CD4-positive, alpha-beta memory T cell (primary cell): Measurements from ENCODE around the gene CLTC. TPM values are rescaled to one million over a fixed set of nuclear protein-coding genes. Genes with fewer than 3 reads are reported as not detected.

Experiments
- CTCF ChIA-PET: fragments of 350-600 bp; sonication (Branson Sonifier 250); formaldehyde crosslinking; loops from one replicate; lab custom pipeline; 2021; ENCODE audit warnings: inconsistent platforms; ENCODE audit not compliant: partially characterized antibody; lab: Charles Lee
- POLR2A ChIA-PET: fragments of 350-600 bp; sonication (Branson Sonifier 250); formaldehyde crosslinking; loops from one replicate; lab custom pipeline; 2021; ENCODE audit not compliant: partially characterized antibody; lab: Charles Lee
- DNase-seq, 5 donors: peaks; one replicate each; pipeline versions ENCODE4 v3.0.0 to v3.0.0-alpha.2; 2020 to 2022; ENCODE audit warnings: mixed read lengths in 1 of 5
- H3K27ac ChIP-seq: one replicate; pipeline ENCODE4 v1.7.0; 2013; ENCODE audit warnings: low read depth, low read length
- H3K27me3 ChIP-seq: 2 replicates; pipeline ENCODE4 v1.7.0; 2013; ENCODE audit warnings: mild to moderate bottlenecking, low read length, moderate library complexity; ENCODE audit not compliant: insufficient read depth
- H3K36me3 ChIP-seq: 2 replicates; pipeline ENCODE4 v1.7.0; 2013; ENCODE audit warnings: mild to moderate bottlenecking, low read length, moderate library complexity; ENCODE audit not compliant: insufficient read depth
- H3K4me1 ChIP-seq: 2 replicates; pipeline ENCODE4 v1.7.0; 2013; ENCODE audit warnings: mild to moderate bottlenecking, low read length, moderate library complexity; ENCODE audit not compliant: insufficient read depth
- H3K4me3 ChIP-seq, 2 donors: one replicate each; pipeline ENCODE4 v1.7.0; 2013; ENCODE audit warnings: low read length in 2 of 2, mild to moderate bottlenecking in 1 of 2
- H3K9me3 ChIP-seq, 2 donors: one replicate each; pipeline ENCODE4 v1.7.0; 2013; ENCODE audit warnings: low read length in 2 of 2, control low read depth in 1 of 2; ENCODE audit not compliant: control insufficient read depth in 1 of 2
- H3K27ac Mint-ChIP-seq, 7 donors: one replicate each; pipeline ENCODE4 v1.8.0; 2020 to 2021; ENCODE audit warnings: mixed read lengths in 7 of 7, mild to moderate bottlenecking in 6 of 7, inconsistent platforms in 3 of 7, moderate library complexity in 3 of 7
- H3K27me3 Mint-ChIP-seq, 2 donors: one replicate each; pipeline ENCODE4 v1.8.0; 2020 to 2021; ENCODE audit warnings: mixed read lengths in 2 of 2
- H3K36me3 Mint-ChIP-seq, 2 donors: one replicate each; pipeline ENCODE4 v1.8.0; 2020 to 2021; ENCODE audit warnings: mixed read lengths in 2 of 2, inconsistent platforms in 1 of 2, mild to moderate bottlenecking in 1 of 2
- H3K4me1 Mint-ChIP-seq, 4 donors: one replicate each; pipeline ENCODE4 v1.8.0; 2020 to 2021; ENCODE audit warnings: mixed read lengths in 4 of 4, mild to moderate bottlenecking in 1 of 4
- H3K4me3 Mint-ChIP-seq, 8 donors: one replicate each; pipeline ENCODE4 v1.8.0; 2020 to 2021; ENCODE audit warnings: mixed read lengths in 8 of 8, mild to moderate bottlenecking in 7 of 8, moderate library complexity in 6 of 8, inconsistent platforms in 3 of 8
- H3K9me3 Mint-ChIP-seq, 8 donors: one replicate each; pipeline ENCODE4 v1.8.0; 2020 to 2021; ENCODE audit warnings: mixed read lengths in 8 of 8, mild to moderate bottlenecking in 5 of 8, inconsistent platforms in 3 of 8, moderate library complexity in 1 of 8
- intact Hi-C: fragments of 100-400 bp; cut with micrococcal nuclease; formaldehyde crosslinking; loops from one replicate; pipeline ENCODE4 v1.15.1; 2023
- polyA plus RNA-seq, 2 donors: library from polyadenylated mRNA; unstranded; fragments of 300-500 nt; fragmentation: Illumina TruSeq; gene quantifications; one replicate each; pipeline ENCODE4 v1.2.3, GENCODE V29; 2021
- total RNA-seq, 2 experiments: library from RNA; stranded (reverse); gene quantifications; one replicate each; pipeline ENCODE4 v1.2.3, GENCODE V29; 2021

The CLTC gene
- total and polyA plus RNA-seq, 4 experiments from 2014 or later = 27.0 to 118 (median 84.8) TPM

- H3K4me1 ChIP-seq = peaks cover 84% of the 10 kb centered on the region
- peaks cover 53 to 86% (median 67%) of the 10 kb centered on the region in 4 donors for H3K4me1 Mint-ChIP-seq
- no peak overlapping the region for H3K4me3 ChIP-seq
- no peak for DNase-seq
- H3K27me3 ChIP-seq = no peaks in the 10 kb centered on the region
- POLR2A ChIA-PET = interaction anchor here (1.8 kb wide), 1 partner anchor 19 kb away, joined by 8 read pairs; the partner anchor contains the start of gene CLTC
- peaks cover 0 to 8% of the 10 kb centered on the region in 2 donors for H3K36me3 Mint-ChIP-seq
- no peaks in the 10 kb centered on the region for H3K9me3 ChIP-seq
- no peaks in the 10 kb centered on the region for H3K9me3 Mint-ChIP-seq
- H3K36me3 ChIP-seq = no peaks in the 10 kb centered on the region
- intact Hi-C loops = no loop called here
- H3K4me3 Mint-ChIP-seq = peak overlapping the region in 1 of 8 donors; percentile 22
- no peak overlapping the region for H3K27ac Mint-ChIP-seq
- no peak overlapping the region for H3K27ac ChIP-seq
- CTCF ChIA-PET = no interaction called here
- no peaks in the 10 kb centered on the region for H3K27me3 Mint-ChIP-seq
Observed at GRCh38 chr17:59638553-59638952, 18.9 kb downstream of the CLTC start.

- Histone ChIP-seq H3K9me3 (no peaks in the 10 kb centered on the region), H3K27ac (no peak overlapping the region), H3K4me1 (peaks cover 57% of the 10 kb centered on the region), H3K4me3 (no peak overlapping the region), H3K27me3 (no peaks in the 10 kb centered on the region), H3K36me3 (peaks cover 11% of the 10 kb centered on the region)
- ChIA-PET CTCF (interaction anchor here (1.0 to 1.4 kb wide), 5 partner anchors 14 to 34 kb away, joined by 3 to 6 read pairs (median 3); partner anchors contain the start of gene CLTC), POLR2A (interaction anchor here (0.6 to 1.5 kb wide), 6 partner anchors 9 to 1035 kb away, joined by 3 to 15 read pairs (median 3); partner anchors contain the start of genes BCAS3, CLTC, PTRH2 and VMP1)
- H3K27me3 Mint-ChIP-seq = no peaks in the 10 kb centered on the region
- DNase-seq = peak in 4 of 5 donors; percentile 32 to 42 (median 34)
- intact Hi-C loops = loop anchor here (1.0 kb wide), 1 partner anchor 23 kb away; the partner anchor contains the start of gene CLTC
- H3K4me1 Mint-ChIP-seq = peaks cover 39 to 67% (median 52%) of the 10 kb centered on the region in 4 donors
- H3K27ac Mint-ChIP-seq = peak overlapping the region in 6 of 7 donors; percentile 7 to 81 (median 72)
- peaks cover 0 to 26% of the 10 kb centered on the region in 2 donors for H3K36me3 Mint-ChIP-seq
- H3K4me3 Mint-ChIP-seq = peak overlapping the region; percentile 49 to 77 (median 71)
- H3K9me3 Mint-ChIP-seq = no peaks in the 10 kb centered on the region
Observed at GRCh38 chr17:59641799-59642484, 22.2 kb downstream of the CLTC start.

GRCh38 chr17:59642565-59642964, 22.9 kb downstream of the CLTC start:
- H3K36me3 Mint-ChIP-seq = peaks cover 5 to 33% of the 10 kb centered on the region in 2 donors
- no peaks in the 10 kb centered on the region for H3K9me3 ChIP-seq
- no peak overlapping the region for H3K4me3 ChIP-seq
- H3K4me1 Mint-ChIP-seq = peaks cover 39 to 73% (median 53%) of the 10 kb centered on the region in 4 donors
- peaks cover 16% of the 10 kb centered on the region for H3K36me3 ChIP-seq
- peaks cover 57% of the 10 kb centered on the region for H3K4me1 ChIP-seq
- CTCF ChIA-PET = interaction anchor here (1.0 to 1.4 kb wide), 5 partner anchors 15 to 35 kb away, joined by 3 to 6 read pairs (median 3); partner anchors contain the start of gene CLTC
- no peak overlapping the region for H3K27ac ChIP-seq
- intact Hi-C loops = loop anchor here (1.0 kb wide), 1 partner anchor 23 kb away; the partner anchor contains the start of gene CLTC
- H3K27ac Mint-ChIP-seq = peak overlapping the region in 4 of 7 donors; percentile 7 to 78 (median 68)
- no peak for DNase-seq
- POLR2A ChIA-PET = interaction anchor here (1.0 to 1.5 kb wide), 4 partner anchors 8 to 1035 kb away, joined by 3 to 15 read pairs (median 4); partner anchors contain the start of genes BCAS3, CLTC, PTRH2 and VMP1
- no peaks in the 10 kb centered on the region for H3K9me3 Mint-ChIP-seq
- peak overlapping the region in 4 of 8 donors; percentile 49 to 77 (median 72) for H3K4me3 Mint-ChIP-seq
- H3K27me3 Mint-ChIP-seq = no peaks in the 10 kb centered on the region
- no peaks in the 10 kb centered on the region for H3K27me3 ChIP-seq

GRCh38 chr17:59643159-59644140, 23.8 kb downstream of the CLTC start:
- DNase-seq = no peak
- ChIA-PET CTCF (interaction anchor here (1.3 kb wide), 1 partner anchor 16 kb away, joined by 3 read pairs; no protein-coding TSS in a partner anchor), POLR2A (interaction anchor here (0.7 to 1.5 kb wide), 5 partner anchors 7 to 1034 kb away, joined by 3 to 15 read pairs (median 4); partner anchors contain the start of genes BCAS3, CLTC, PTRH2 and VMP1)
- Mint-ChIP-seq H3K27ac (peak overlapping the region in 1 of 7 donors; percentile 57), H3K27me3 (no peaks in the 10 kb centered on the region), H3K9me3 (no peaks in the 10 kb centered on the region), H3K4me1 (peaks cover 39 to 73% (median 51%) of the 10 kb centered on the region in 4 donors), H3K36me3 (peaks cover 13 to 39% of the 10 kb centered on the region in 2 donors), H3K4me3 (peak overlapping the region in 1 of 8 donors; percentile 35)
- peaks cover 48% of the 10 kb centered on the region for H3K4me1 ChIP-seq
- no peaks in the 10 kb centered on the region for H3K27me3 ChIP-seq
- H3K4me3 ChIP-seq = no peak overlapping the region
- peaks cover 22% of the 10 kb centered on the region for H3K36me3 ChIP-seq
- H3K27ac ChIP-seq = no peak overlapping the region
- intact Hi-C loops = no loop called here
- no peaks in the 10 kb centered on the region for H3K9me3 ChIP-seq

GRCh38 chr17:59647288-59647687, 27.6 kb downstream of the CLTC start:
- Histone ChIP-seq H3K4me1 (peaks cover 26% of the 10 kb centered on the region), H3K36me3 (peaks cover 39% of the 10 kb centered on the region), H3K9me3 (no peaks in the 10 kb centered on the region), H3K27me3 (no peaks in the 10 kb centered on the region), H3K27ac (no peak overlapping the region), H3K4me3 (no peak overlapping the region)
- intact Hi-C loops = no loop called here
- Mint-ChIP-seq H3K27me3 (no peaks in the 10 kb centered on the region), H3K27ac (no peak overlapping the region), H3K9me3 (no peaks in the 10 kb centered on the region), H3K36me3 (peaks cover 34 to 68% of the 10 kb centered on the region in 2 donors), H3K4me3 (no peak overlapping the region), H3K4me1 (peaks cover 37 to 68% (median 48%) of the 10 kb centered on the region in 4 donors)
- DNase-seq = no peak
- CTCF ChIA-PET = no interaction called here
- POLR2A ChIA-PET = no interaction called here

- peaks cover 52% of the 10 kb centered on the region for H3K36me3 ChIP-seq
- peaks cover 28 to 55% (median 35%) of the 10 kb centered on the region in 4 donors for H3K4me1 Mint-ChIP-seq
- H3K9me3 ChIP-seq = no peaks in the 10 kb centered on the region
- intact Hi-C loops = no loop called here
- H3K4me3 Mint-ChIP-seq = no peak overlapping the region
- H3K27ac Mint-ChIP-seq = peak overlapping the region in 2 of 7 donors; percentile 48 to 60
- no peaks in the 10 kb centered on the region for H3K9me3 Mint-ChIP-seq
- H3K27ac ChIP-seq = no peak overlapping the region
- CTCF ChIA-PET = no interaction called here
- peaks cover 41 to 72% of the 10 kb centered on the region in 2 donors for H3K36me3 Mint-ChIP-seq
- H3K4me1 ChIP-seq = peaks cover 16% of the 10 kb centered on the region
- H3K27me3 Mint-ChIP-seq = no peaks in the 10 kb centered on the region
- POLR2A ChIA-PET = interaction anchor here (1.4 to 3.1 kb wide), 2 partner anchors 7 to 30 kb away, joined by 4 to 12 read pairs; partner anchors contain the start of gene CLTC
- no peak overlapping the region for H3K4me3 ChIP-seq
- H3K27me3 ChIP-seq = no peaks in the 10 kb centered on the region
- DNase-seq = no peak
Observed at GRCh38 chr17:59649886-59650285, 30.2 kb downstream of the CLTC start.
